ENCODE data around the gene PLEKHA7.

Gene PLEKHA7

GRCh38 chr11:16817351-16817750, 196.9 kb downstream of the PLEKHA7 start:
- no peak overlapping the region for H3K4me3 Mint-ChIP-seq
- peaks cover 9% of the 10 kb centered on the region for H3K4me1 Mint-ChIP-seq
- no peaks in the 10 kb centered on the region for H3K27me3 Mint-ChIP-seq
- H3K27ac Mint-ChIP-seq = no peak overlapping the region
- no peaks in the 10 kb centered on the region for H3K9me3 Mint-ChIP-seq
- no peaks in the 10 kb centered on the region for H3K36me3 Mint-ChIP-seq

DNA sequence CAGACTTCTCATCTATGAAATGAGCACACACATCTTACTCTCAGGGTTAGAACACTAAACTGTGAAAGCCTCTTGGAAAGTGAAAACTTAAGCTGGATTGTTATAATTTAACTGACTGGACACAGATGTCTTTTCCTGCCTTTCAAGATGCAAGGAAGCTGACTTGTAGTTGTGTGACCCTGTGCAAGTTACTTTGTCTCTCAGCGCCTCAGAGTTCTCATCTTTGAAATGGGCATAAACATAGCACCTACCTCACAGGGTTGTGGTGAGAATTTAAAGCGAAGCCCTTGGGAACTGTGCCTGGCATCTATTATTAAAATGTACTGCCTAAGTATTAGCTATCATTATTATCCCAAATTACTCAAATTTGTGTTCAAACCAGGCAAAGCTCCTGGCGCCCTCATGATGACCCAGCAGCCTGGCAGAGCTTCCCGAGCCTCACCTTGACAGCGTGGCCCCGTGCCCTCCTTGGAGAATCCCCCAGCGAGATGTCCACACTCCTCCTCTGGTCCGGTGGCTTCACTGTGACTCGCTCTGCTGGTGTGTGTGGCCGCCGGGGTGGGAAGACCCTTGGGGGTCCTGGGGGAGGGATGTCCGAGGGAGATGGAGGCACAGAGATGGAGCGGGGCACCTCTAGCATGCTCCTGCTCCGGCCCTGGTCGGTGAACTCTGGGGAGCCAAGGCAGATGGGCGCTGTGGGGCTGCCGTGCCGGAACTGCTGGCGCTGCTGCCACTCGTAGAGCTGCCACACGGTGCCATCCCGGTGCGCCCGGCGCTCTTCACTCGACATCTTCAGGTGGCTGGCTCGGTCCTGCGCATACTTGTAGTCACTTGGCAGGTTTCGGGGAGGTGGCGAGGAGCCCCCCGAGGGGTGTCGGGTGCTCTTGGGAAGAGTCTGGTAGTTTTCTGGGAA, 197.6 kb downstream of the PLEKHA7 start:
- H3K27ac Mint-ChIP-seq = no peak overlapping the region
- no peaks in the 10 kb centered on the region for H3K36me3 Mint-ChIP-seq
- H3K4me1 Mint-ChIP-seq = peaks cover 9% of the 10 kb centered on the region
- no peak overlapping the region for H3K4me3 Mint-ChIP-seq
- no peaks in the 10 kb centered on the region for H3K27me3 Mint-ChIP-seq
- H3K9me3 Mint-ChIP-seq = no peaks in the 10 kb centered on the region

GRCh38 chr11:16815047-16815767, 199.0 kb downstream of the PLEKHA7 start:
- Mint-ChIP-seq H3K9me3 (no peaks in the 10 kb centered on the region), H3K36me3 (no peaks in the 10 kb centered on the region), H3K4me3 (no peak overlapping the region), H3K27me3 (no peaks in the 10 kb centered on the region), H3K4me1 (peaks cover under 1% of the 10 kb centered on the region), H3K27ac (no peak overlapping the region)

- Mint-ChIP-seq H3K4me1 (no peaks in the 10 kb centered on the region), H3K27ac (no peak overlapping the region), H3K9me3 (no peaks in the 10 kb centered on the region), H3K36me3 (no peaks in the 10 kb centered on the region), H3K27me3 (no peaks in the 10 kb centered on the region), H3K4me3 (no peak overlapping the region)
Measured at GRCh38 chr11:16814410-16815046, 199.7 kb downstream of the PLEKHA7 start.

GRCh38 chr11:16813126-16813525, 201.1 kb downstream of the PLEKHA7 start:
- Mint-ChIP-seq H3K27me3 (no peaks in the 10 kb centered on the region), H3K4me1 (no peaks in the 10 kb centered on the region), H3K4me3 (no peak overlapping the region), H3K27ac (no peak overlapping the region), H3K9me3 (no peaks in the 10 kb centered on the region), H3K36me3 (no peaks in the 10 kb centered on the region)

- Mint-ChIP-seq H3K4me3 (no peak overlapping the region), H3K36me3 (no peaks in the 10 kb centered on the region), H3K9me3 (no peaks in the 10 kb centered on the region), H3K27ac (no peak overlapping the region), H3K4me1 (no peaks in the 10 kb centered on the region), H3K27me3 (no peaks in the 10 kb centered on the region)
Measured at GRCh38 chr11:16812274-16812673, 201.9 kb downstream of the PLEKHA7 start.

DNA sequence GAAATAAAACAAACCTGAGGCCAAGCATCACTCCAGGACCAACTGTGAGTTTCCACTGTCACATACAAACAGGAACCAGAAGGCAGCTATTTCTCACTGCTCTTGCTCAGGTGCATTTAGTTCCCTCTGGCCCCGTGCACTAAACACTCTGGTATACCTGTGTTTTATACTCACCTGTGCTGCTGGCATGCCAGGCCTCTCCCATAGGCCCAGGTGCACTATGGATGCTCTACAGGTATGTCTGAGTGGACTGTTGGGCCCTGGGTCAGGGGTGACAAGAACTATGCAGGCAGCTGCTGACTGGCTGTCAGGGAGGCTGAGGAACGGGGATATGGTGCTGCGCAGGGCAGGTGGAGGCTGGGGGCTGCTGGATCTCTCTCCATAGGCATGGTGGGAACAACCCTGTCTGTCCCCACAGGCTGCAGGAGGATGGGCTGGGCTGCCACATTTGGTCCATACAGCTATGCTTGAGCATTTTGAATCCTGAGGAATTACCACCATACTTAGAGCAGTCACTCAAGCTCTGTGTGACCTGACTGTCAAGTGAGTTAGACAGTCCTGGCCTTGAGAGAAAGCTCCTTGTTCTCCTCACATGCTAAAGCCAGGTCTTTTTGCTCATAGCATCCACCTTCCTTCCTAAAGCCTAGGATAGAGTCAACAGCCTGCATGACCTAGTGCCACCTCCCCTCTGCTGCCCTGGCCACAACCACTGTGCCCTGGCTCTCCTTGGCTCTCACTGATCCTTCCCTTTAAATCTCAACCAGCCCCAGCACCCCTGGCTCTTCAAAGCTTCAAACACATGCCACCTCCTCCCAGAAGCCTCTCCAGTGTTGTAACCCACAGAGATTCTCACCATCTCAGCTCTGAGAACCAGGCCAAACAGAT, 202.8 kb downstream of the PLEKHA7 start:
- Mint-ChIP-seq H3K4me3 (no peak overlapping the region), H3K27ac (no peak overlapping the region), H3K4me1 (no peaks in the 10 kb centered on the region), H3K36me3 (no peaks in the 10 kb centered on the region), H3K9me3 (no peaks in the 10 kb centered on the region), H3K27me3 (no peaks in the 10 kb centered on the region)

- Mint-ChIP-seq H3K9me3 (no peaks in the 10 kb centered on the region), H3K4me1 (no peaks in the 10 kb centered on the region), H3K27ac (no peak overlapping the region), H3K4me3 (no peak overlapping the region), H3K27me3 (no peaks in the 10 kb centered on the region), H3K36me3 (no peaks in the 10 kb centered on the region)
Measured at GRCh38 chr11:16809886-16810668, 204.1 kb downstream of the PLEKHA7 start.

- H3K27ac Mint-ChIP-seq = no peak overlapping the region
- H3K4me3 Mint-ChIP-seq = no peak overlapping the region
Measured at GRCh38 chr11:16807306-16807705, 206.9 kb downstream of the PLEKHA7 start.

DNA sequence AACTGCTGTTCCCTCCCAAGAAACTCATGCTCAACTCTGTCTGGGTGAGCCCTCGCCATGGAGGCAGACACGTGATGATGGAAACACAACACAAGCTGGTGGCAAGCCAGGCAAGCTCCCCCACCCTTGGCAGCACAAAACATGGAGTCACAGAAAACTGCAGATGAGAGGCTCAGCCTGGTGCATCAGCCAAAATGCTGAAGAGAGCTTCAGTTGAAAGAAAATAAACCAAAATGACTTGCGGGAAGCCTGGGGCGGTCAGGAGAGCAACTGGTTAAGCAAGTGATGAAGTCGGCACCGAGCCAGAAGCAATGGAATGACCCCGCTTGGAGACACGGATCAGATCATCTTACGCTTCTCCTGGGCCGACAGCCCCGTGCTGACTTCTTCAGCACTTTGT, 207.4 kb downstream of the PLEKHA7 start:
- no peak overlapping the region for H3K27ac Mint-ChIP-seq

More at GRCh38 chr11:16807306-16807705, 206.9 kb downstream of the PLEKHA7 start:
- H3K9me3 Mint-ChIP-seq = no peaks in the 10 kb centered on the region
- no peaks in the 10 kb centered on the region for H3K36me3 Mint-ChIP-seq
- H3K4me1 Mint-ChIP-seq = no peaks in the 10 kb centered on the region
- no peaks in the 10 kb centered on the region for H3K27me3 Mint-ChIP-seq

GRCh38 chr11:16805938-16806337, 208.3 kb downstream of the PLEKHA7 start:
- Mint-ChIP-seq H3K36me3 (no peaks in the 10 kb centered on the region), H3K27me3 (no peaks in the 10 kb centered on the region), H3K4me3 (no peak overlapping the region), H3K4me1 (no peaks in the 10 kb centered on the region), H3K27ac (no peak overlapping the region), H3K9me3 (no peaks in the 10 kb centered on the region)

More for the DNA sequence above, 207.4 kb downstream of the PLEKHA7 start:
- Mint-ChIP-seq H3K4me1 (no peaks in the 10 kb centered on the region), H3K27me3 (no peaks in the 10 kb centered on the region), H3K9me3 (no peaks in the 10 kb centered on the region), H3K36me3 (no peaks in the 10 kb centered on the region), H3K4me3 (no peak overlapping the region)

GRCh38 chr11:16804104-16804947, 209.9 kb downstream of the PLEKHA7 start:
- Mint-ChIP-seq H3K4me1 (no peaks in the 10 kb centered on the region), H3K36me3 (no peaks in the 10 kb centered on the region), H3K27ac (no peak overlapping the region), H3K27me3 (no peaks in the 10 kb centered on the region), H3K9me3 (no peaks in the 10 kb centered on the region), H3K4me3 (no peak overlapping the region)

DNA sequence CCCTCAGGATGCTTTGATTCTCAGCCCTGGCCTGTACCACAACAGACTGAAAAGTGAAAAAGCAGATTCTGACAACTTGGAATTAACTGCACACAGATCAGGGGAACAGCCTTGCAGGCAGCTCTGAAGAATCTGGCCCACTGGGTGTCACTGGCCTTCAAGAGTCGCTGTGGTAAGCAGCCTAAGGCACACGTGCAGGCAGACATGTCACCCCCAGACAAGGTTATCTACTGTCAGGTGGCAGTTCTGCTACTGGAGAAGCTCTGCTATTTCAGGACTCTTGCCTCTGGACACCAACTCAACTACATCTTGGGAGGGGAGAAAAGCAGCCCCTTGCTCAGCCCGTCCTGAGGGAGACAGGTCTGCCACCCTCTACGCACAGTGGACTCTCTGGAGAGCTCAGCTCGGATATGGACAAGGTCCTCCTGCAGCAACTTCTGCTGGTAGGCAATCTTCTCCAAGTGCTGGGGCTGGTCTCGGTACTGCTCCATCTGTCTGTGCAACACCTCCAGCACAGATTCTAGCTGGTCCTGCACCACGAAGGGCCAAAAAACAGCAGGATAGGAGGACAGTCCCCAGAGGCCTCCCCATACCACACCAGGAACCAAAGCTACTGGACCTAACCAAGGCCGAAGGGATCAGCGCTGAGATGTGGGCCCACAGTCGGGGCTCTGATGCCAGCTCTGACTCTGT, 212.8 kb downstream of the PLEKHA7 start:
- H3K9me3 Mint-ChIP-seq = no peaks in the 10 kb centered on the region
- no peaks in the 10 kb centered on the region for H3K36me3 Mint-ChIP-seq
- no peak overlapping the region for H3K4me3 Mint-ChIP-seq
- H3K4me1 Mint-ChIP-seq = no peaks in the 10 kb centered on the region
- H3K27me3 Mint-ChIP-seq = no peaks in the 10 kb centered on the region
- no peak overlapping the region for H3K27ac Mint-ChIP-seq
